Measurements from ENCODE around the gene STK11. TPM values are rescaled to one million over a fixed set of nuclear protein-coding genes. Genes with fewer than 3 reads are reported as not detected.

STK11 gene
- total and polyA plus RNA-seq, 2 experiments from 2014 or later = 122 to 180 TPM

DNA sequence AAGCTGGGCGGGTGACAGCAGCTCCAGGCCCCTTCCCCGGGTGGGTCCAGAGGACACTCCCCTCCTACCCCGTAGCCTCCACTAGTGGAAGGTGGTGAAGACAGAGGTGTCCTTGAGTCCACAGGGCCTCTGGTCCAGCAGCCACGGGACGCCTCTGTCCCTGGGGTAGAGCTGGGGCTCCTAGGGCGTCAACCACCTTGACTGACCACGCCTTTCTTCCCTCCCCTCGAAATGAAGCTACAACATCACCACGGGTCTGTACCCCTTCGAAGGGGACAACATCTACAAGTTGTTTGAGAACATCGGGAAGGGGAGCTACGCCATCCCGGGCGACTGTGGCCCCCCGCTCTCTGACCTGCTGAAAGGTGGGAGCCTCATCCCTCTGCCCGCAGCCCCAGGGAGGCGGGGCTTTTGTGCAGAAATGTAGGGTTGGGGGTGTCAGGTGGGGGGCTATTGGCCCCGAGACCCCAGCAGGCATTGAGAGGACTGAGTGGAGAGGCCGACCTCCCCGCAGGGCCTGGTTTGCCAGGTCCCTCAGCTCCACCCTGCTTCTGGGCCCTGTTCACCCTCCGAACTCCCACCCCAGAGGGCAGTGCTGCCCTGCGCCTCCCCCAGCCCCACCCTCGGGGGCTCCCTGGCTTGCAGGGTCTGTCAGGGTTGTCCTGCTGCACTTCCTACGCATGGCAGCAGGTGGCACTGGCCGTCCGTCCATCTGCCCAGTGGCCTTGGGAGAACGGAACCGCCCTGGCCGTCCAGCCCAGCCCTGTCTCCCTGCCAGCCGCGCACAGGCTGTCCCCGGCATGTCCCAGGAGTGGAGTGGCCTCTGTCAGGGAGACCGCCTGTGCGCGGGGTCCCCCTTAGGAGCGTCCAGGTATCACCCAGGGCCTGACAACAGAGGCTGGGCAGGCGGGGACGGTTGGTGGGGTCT, 15.7 kb downstream of the STK11 start:
- no peak overlapping the region for H3K4me3 ChIP-seq
- TF ChIP-seq, protein P1, sequence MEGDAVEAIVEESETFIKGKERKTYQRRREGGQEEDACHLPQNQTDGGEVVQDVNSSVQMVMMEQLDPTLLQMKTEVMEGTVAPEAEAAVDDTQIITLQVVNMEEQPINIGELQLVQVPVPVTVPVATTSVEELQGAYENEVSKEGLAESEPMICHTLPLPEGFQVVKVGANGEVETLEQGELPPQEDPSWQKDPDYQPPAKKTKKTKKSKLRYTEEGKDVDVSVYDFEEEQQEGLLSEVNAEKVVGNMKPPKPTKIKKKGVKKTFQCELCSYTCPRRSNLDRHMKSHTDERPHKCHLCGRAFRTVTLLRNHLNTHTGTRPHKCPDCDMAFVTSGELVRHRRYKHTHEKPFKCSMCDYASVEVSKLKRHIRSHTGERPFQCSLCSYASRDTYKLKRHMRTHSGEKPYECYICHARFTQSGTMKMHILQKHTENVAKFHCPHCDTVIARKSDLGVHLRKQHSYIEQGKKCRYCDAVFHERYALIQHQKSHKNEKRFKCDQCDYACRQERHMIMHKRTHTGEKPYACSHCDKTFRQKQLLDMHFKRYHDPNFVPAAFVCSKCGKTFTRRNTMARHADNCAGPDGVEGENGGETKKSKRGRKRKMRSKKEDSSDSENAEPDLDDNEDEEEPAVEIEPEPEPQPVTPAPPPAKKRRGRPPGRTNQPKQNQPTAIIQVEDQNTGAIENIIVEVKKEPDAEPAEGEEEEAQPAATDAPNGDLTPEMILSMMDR (IDR thresholded peaks at IDR 0.05; ENCODE audit: low read depth, low read length) = peak; percentile 67
- peaks cover 12% of the 10 kb centered on the region for H3K4me1 ChIP-seq (ENCODE audit: low read depth)
- H3K27me3 ChIP-seq = no peaks in the 10 kb centered on the region
- DNase-seq (ENCODE audit: low read depth in 1 of 2, low spot score in 1 of 2) = peak in 1 of 2 donors; percentile 67
- peak overlapping the region; percentile 2 for H3K27ac ChIP-seq
- H3K36me3 ChIP-seq = peaks cover 8% of the 10 kb centered on the region
- H3K9me3 ChIP-seq (ENCODE audit: low read depth) = no peaks in the 10 kb centered on the region

GRCh38 chr19:1221904-1222255, 16.3 kb downstream of the STK11 start:
- H3K27ac ChIP-seq = no peak overlapping the region
- TF ChIP-seq, protein P1 (IDR thresholded peaks at IDR 0.05; ENCODE audit: low read depth, low read length) = no peak

DNA sequence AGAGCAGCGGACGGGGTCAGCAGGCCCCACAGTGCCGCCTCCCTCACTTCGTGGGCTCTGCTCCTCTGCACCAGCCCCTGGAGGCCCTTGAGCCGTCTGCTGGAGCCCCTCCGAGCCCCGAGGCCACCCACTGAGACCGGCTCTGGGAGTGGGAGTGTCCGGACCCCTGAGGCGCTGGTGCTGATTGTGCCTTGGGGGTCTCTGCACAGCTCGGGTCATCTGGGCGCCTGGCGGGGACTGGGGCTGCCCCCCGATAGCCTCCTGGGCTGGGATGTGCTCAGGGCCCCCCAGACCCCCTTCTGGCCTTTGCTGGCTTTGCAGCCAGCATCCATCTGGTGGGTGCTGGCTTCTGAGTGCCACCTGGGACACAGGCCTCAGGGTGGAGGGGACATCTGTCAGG, 16.8 kb downstream of the STK11 start:
- H3K4me3 ChIP-seq = no peak overlapping the region
- no peaks in the 10 kb centered on the region for H3K27me3 ChIP-seq
- no peak overlapping the region for H3K27ac ChIP-seq
- TF ChIP-seq, protein P1 (IDR thresholded peaks at IDR 0.05; ENCODE audit: low read depth, low read length) = peak; percentile 6
- no peaks in the 10 kb centered on the region for H3K9me3 ChIP-seq (ENCODE audit: low read depth)
- DNase-seq (ENCODE audit: low read depth in 1 of 2, low spot score in 1 of 2) = no peak
- peaks cover 7% of the 10 kb centered on the region for H3K4me1 ChIP-seq (ENCODE audit: low read depth)
- H3K36me3 ChIP-seq = peaks cover 14% of the 10 kb centered on the region

More at GRCh38 chr19:1221904-1222255, 16.3 kb downstream of the STK11 start:
- Histone ChIP-seq H3K4me3 (no peak overlapping the region), H3K36me3 (peaks cover 11% of the 10 kb centered on the region), H3K27me3 (no peaks in the 10 kb centered on the region), H3K9me3 (ENCODE audit: low read depth) (no peaks in the 10 kb centered on the region), H3K4me1 (ENCODE audit: low read depth) (peaks cover 12% of the 10 kb centered on the region)
- no peak for DNase-seq (ENCODE audit: low read depth in 1 of 2, low spot score in 1 of 2)

DNA sequence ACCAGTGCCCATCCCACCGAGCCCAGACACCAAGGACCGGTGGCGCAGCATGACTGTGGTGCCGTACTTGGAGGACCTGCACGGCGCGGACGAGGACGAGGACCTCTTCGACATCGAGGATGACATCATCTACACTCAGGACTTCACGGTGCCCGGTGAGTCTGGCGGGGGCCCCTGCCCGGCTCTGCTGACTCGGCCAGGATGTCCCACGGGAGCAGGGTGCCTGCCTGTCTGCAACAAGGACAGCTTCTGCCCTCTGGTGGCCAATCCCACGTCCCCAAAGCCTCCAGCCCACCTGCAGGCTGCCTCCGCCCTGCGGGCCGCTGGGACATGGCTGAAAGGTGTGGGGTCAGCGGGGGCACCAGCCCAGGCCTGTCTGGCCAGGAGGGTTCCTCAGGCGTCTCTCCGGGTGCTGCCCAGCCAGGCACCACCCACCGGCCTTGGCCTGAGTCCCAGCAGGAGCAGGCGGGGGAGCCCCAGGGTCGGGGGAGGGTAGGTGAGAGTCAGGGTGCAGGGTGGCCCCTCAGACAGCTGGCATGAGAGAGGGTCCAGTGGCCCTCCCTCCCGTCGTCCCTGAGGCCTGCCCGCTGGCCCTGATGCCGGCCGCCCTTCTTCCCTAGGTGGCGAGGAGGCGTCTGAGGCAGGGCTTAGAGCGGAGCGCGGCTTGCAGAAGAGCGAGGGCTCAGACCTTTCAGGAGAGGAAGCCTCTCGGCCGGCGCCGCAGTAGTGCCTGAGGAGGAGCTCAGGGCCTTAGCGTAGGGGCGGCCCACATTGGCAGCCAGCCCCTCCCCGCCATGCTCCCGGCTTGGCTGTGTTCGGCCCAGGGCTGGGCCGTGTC, 17.7 kb downstream of the STK11 start:
- Histone ChIP-seq H3K4me1 (ENCODE audit: low read depth) (no peaks in the 10 kb centered on the region), H3K27me3 (no peaks in the 10 kb centered on the region), H3K9me3 (ENCODE audit: low read depth) (no peaks in the 10 kb centered on the region), H3K27ac (no peak overlapping the region), H3K4me3 (no peak overlapping the region), H3K36me3 (peaks cover 19% of the 10 kb centered on the region)
- TF ChIP-seq, protein P1 (IDR thresholded peaks at IDR 0.05; ENCODE audit: low read depth, low read length) = peak; percentile 41
- DNase-seq (ENCODE audit: low read depth in 1 of 2, low spot score in 1 of 2) = peak in 1 of 2 donors; percentile 49

GRCh38 chr19:1224047-1224825, 18.7 kb downstream of the STK11 start:
- Histone ChIP-seq H3K27ac (no peak overlapping the region), H3K36me3 (peaks cover 20% of the 10 kb centered on the region), H3K4me1 (ENCODE audit: low read depth) (no peaks in the 10 kb centered on the region), H3K27me3 (no peaks in the 10 kb centered on the region), H3K9me3 (ENCODE audit: low read depth) (no peaks in the 10 kb centered on the region), H3K4me3 (no peak overlapping the region)
- DNase-seq (ENCODE audit: low read depth in 1 of 2, low spot score in 1 of 2) = no peak
- TF ChIP-seq, protein P1 (IDR thresholded peaks at IDR 0.05; ENCODE audit: low read depth, low read length) = no peak
